Tibial nerve (tissue), 4 donors: ENCODE measurements around the gene BYSL. TPM values are rescaled to one million over a fixed set of nuclear protein-coding genes. Genes with fewer than 3 reads are reported as not detected.

Source experiments
- DNase-seq, 2 donors: peaks; one replicate each; pipeline ENCODE4 v3.0.0-alpha.2; 2019; ENCODE audit warnings: low spot score in 2 of 2
- H3K27ac ChIP-seq, 4 donors: fragments of 200-600 bp; sonication (generic) in 3 of 4; one replicate each; pipeline ENCODE4 v1.5.1; 2017 to 2019; ENCODE audit warnings: mild to moderate bottlenecking in 1 of 4
- H3K27me3 ChIP-seq, 2 donors: fragments of 200-600 bp; sonication (generic) in 1 of 2; one replicate each; pipeline versions ENCODE4 v1.5.1 to v1.6.0; 2017 to 2019
- H3K36me3 ChIP-seq, 3 donors: fragments of 200-600 bp; sonication (generic); one replicate each; pipeline ENCODE4 v1.5.1; 2018 to 2019
- H3K4me1 ChIP-seq, 4 donors: fragments of 200-600 bp; sonication (generic) in 3 of 4; one replicate each; pipeline ENCODE4 v1.5.1; 2017 to 2019
- H3K4me3 ChIP-seq, 4 donors: fragments of 200-600 bp; sonication (generic) in 3 of 4; one replicate each; pipeline ENCODE4 v1.5.1; 2017 to 2019; ENCODE audit warnings: mild to moderate bottlenecking in 1 of 4, moderate library complexity in 1 of 4
- H3K9me3 ChIP-seq, 4 donors: fragments of 200-600 bp; sonication (generic) in 3 of 4; one replicate each; pipeline ENCODE4 v1.5.1; 2017 to 2019
- CTCF ChIP-seq, 5 experiments: fragments of 200-600 bp in 3 of 5; fragments of 450-650 bp in 2 of 5; sonication (generic) in 3 of 5; IDR thresholded peaks; one replicate each; pipeline ENCODE4 v1.5.1; 2016 to 2019; ENCODE audit warnings: antibody characterized with exemption in 5 of 5, mild to moderate bottlenecking in 3 of 5, moderate library complexity in 2 of 5
- EP300 ChIP-seq, 2 donors: sonication (generic); formaldehyde crosslinking; IDR thresholded peaks; one replicate each; pipeline ENCODE4 v1.6.1; 2017; ENCODE audit warnings: antibody characterized with exemption in 2 of 2, mild to moderate bottlenecking in 1 of 2
- POLR2A ChIP-seq, 2 donors: fragments of 450-650 bp; IDR thresholded peaks; one replicate each; pipeline ENCODE4 v1.6.1; 2017; ENCODE audit warnings: antibody characterized with exemption in 2 of 2, mild to moderate bottlenecking in 2 of 2, moderate library complexity in 2 of 2
- WGBS, 2 donors: methylation state at CpG; one replicate each; pipeline ENCODE4 v1.1.5; 2018; 5-methylcytosine and 5-hydroxymethylcytosine counted together
- total RNA-seq, 4 donors: library from RNA; depleted of rRNA; stranded (reverse); fragments of >200 nt; gene quantifications; one replicate each; pipeline ENCODE4 v1.1.0, GENCODE V29; 2016

Gene BYSL
- total RNA-seq, 4 donors from 2014 or later: 9.2 to 13.3 (median 12.8) TPM

GRCh38 chr6:41929924-41930323 lies 8.6 kb downstream of the BYSL start:
- Histone ChIP-seq H3K4me1 (peaks cover 0 to 3% (median 0%) of the 10 kb centered on the region in 4 donors), H3K4me3 (no peak overlapping the region), H3K36me3 (peaks cover 0 to 87% (median 20%) of the 10 kb centered on the region in 3 donors), H3K27ac (no peak overlapping the region), H3K27me3 (no peaks in the 10 kb centered on the region), H3K9me3 (no peaks in the 10 kb centered on the region)
- WGBS, 2 donors: 79 to 83% methylated on average over 6 of the region's 6 CpGs
- no peak for TF ChIP-seq CTCF (IDR thresholded peaks at IDR 0.05)
- no peak for TF ChIP-seq EP300 (IDR thresholded peaks at IDR 0.05)
- TF ChIP-seq POLR2A (IDR thresholded peaks at IDR 0.05): no peak
- no peak for DNase-seq

GRCh38 chr6:41931792-41932191 lies 10.5 kb downstream of the BYSL start:
- WGBS, 2 donors: 56 to 68% methylated on average over 2 of the region's 2 CpGs
- H3K27ac ChIP-seq: no peak overlapping the region
- TF ChIP-seq POLR2A (IDR thresholded peaks at IDR 0.05) (no peak), EP300 (IDR thresholded peaks at IDR 0.05) (no peak), CTCF (IDR thresholded peaks at IDR 0.05) (no peak)
- DNase-seq: no peak
- H3K36me3 ChIP-seq: peaks cover 0 to 100% (median 33%) of the 10 kb centered on the region in 3 donors
- H3K27me3 ChIP-seq: no peaks in the 10 kb centered on the region
- no peaks in the 10 kb centered on the region for H3K9me3 ChIP-seq
- H3K4me3 ChIP-seq: no peak overlapping the region
- peaks cover 0 to 20% (median 0%) of the 10 kb centered on the region in 4 donors for H3K4me1 ChIP-seq

- H3K9me3 ChIP-seq: no peaks in the 10 kb centered on the region
- no peak overlapping the region for H3K4me3 ChIP-seq
- H3K27ac ChIP-seq: no peak overlapping the region
- peaks cover 0 to 100% (median 33%) of the 10 kb centered on the region in 3 donors for H3K36me3 ChIP-seq
- no peak for TF ChIP-seq POLR2A (IDR thresholded peaks at IDR 0.05)
- TF ChIP-seq EP300 (IDR thresholded peaks at IDR 0.05): no peak
- no peak for TF ChIP-seq CTCF (IDR thresholded peaks at IDR 0.05)
- 90 to 91% methylated on average over 15 of the region's 15 CpGs for WGBS, 2 donors
- peaks cover 0 to 26% (median under 1%) of the 10 kb centered on the region in 4 donors for H3K4me1 ChIP-seq
- no peaks in the 10 kb centered on the region for H3K27me3 ChIP-seq
- DNase-seq: no peak
Measured at GRCh38 chr6:41932378-41932777, 11.1 kb downstream of the BYSL start.

- no peak for TF ChIP-seq CTCF (IDR thresholded peaks at IDR 0.05)
- TF ChIP-seq POLR2A (IDR thresholded peaks at IDR 0.05): no peak
- Histone ChIP-seq H3K4me3 (no peak overlapping the region), H3K9me3 (no peaks in the 10 kb centered on the region), H3K4me1 (peaks cover 0 to 48% (median 19%) of the 10 kb centered on the region in 4 donors), H3K27ac (no peak overlapping the region), H3K36me3 (peaks cover 0 to 79% (median 33%) of the 10 kb centered on the region in 3 donors), H3K27me3 (no peaks in the 10 kb centered on the region)
- no peak for DNase-seq
- WGBS, 2 donors: 73 to 74% methylated on average over 7 of the region's 7 CpGs
Measured at GRCh38 chr6:41934278-41935192, 13.2 kb downstream of the BYSL start.

GRCh38 chr6:41935193-41935574 lies 13.9 kb downstream of the BYSL start:
- peaks cover 0 to 54% (median 25%) of the 10 kb centered on the region in 4 donors for H3K4me1 ChIP-seq
- TF ChIP-seq EP300 (IDR thresholded peaks at IDR 0.05) (no peak), CTCF (IDR thresholded peaks at IDR 0.05) (no peak), POLR2A (IDR thresholded peaks at IDR 0.05) (no peak)
- no peaks in the 10 kb centered on the region for H3K9me3 ChIP-seq
- H3K36me3 ChIP-seq: peaks cover 0 to 73% (median 29%) of the 10 kb centered on the region in 3 donors
- 50 to 62% methylated on average over 1 of the region's 1 CpG for WGBS, 2 donors
- no peak overlapping the region for H3K27ac ChIP-seq
- H3K27me3 ChIP-seq: no peaks in the 10 kb centered on the region
- H3K4me3 ChIP-seq: no peak overlapping the region
- DNase-seq: no peak
